ENCODE data around the gene ADGRB3.
"Not testable (repeated sequence)": the region's sequence is repeated elsewhere in the genome, so short reads cannot be mapped to it uniquely, and the experiment has no call there.

Gene ADGRB3

GRCh38 chr6:68776354-68776753 is 141.3 kb downstream of the ADGRB3 start:
- in situ Hi-C loops (cut with MboI; ENCODE audit: low sequenced_read_pairs) = no loop called here

DNA sequence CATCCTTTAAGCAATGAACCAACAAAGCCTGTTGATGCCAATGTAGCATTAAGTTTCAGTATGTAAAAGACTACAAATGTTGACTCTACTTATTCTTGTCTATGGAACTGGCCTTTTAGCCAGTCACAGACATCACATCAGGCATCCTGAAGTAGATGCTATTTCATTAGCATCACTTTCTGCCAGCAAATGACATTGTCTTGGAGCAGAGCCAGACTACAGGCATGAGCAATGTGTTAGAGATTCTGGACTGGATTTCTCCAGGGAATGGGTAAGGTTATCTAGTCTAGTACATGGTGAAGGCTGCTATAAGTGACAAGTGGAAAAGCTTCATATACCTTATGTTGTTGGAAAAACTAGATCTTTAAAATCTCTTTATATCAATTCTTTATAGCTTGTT is 142.9 kb downstream of the ADGRB3 start:
- in situ Hi-C loops (cut with MboI; ENCODE audit: low sequenced_read_pairs) = no loop called here

DNA sequence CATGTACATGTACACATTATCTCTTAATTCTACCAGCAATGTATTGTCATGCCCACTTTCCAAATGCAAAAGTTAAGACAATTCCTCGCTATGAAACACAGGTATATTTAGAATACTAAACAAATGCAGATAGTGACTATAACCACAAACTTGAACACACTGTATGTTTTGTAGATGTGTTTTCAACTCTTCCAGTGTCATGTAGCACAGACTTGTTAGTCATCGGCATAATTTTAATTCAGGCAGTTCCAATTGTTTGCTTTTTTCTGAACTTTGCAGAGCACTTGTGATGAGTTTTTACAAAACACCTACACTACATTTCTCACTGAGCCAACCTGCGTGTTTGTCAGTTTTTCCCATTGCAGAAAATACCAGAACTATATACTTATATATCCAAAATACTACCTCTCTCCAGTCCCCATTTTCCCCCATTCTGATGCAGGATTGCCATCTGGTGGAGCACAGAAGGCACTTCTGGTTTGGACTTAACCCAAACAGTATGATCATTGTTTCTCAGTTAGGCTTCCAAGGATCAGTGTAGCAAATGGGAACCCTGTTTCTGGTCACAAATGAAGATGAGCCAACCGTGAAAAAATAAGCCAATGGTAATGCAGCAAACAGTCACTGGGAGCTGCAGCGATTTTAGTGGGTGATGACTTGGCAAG is 143.4 kb downstream of the ADGRB3 start:
- in situ Hi-C loops (cut with MboI; ENCODE audit: low sequenced_read_pairs) = no loop called here

DNA sequence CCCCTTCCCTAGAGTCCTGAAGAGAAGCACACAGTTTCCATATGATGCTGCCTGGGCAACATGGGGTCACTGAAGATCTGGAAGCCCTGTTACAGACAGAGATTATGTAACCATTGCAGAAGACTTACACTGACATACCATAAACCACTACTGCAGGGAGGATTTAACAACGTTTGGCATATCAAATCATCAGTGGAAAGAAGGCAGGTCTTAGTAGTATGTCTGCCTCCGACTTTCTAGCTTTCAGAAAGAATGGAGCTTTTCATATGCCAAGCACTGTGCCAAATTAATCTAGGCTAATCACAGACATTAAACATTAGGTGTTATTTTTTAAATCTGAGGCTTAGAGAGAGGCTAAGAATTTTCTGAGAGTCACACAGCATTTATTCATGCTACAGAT is 144.3 kb downstream of the ADGRB3 start:
- in situ Hi-C loops (cut with MboI; ENCODE audit: low sequenced_read_pairs) = no loop called here

DNA sequence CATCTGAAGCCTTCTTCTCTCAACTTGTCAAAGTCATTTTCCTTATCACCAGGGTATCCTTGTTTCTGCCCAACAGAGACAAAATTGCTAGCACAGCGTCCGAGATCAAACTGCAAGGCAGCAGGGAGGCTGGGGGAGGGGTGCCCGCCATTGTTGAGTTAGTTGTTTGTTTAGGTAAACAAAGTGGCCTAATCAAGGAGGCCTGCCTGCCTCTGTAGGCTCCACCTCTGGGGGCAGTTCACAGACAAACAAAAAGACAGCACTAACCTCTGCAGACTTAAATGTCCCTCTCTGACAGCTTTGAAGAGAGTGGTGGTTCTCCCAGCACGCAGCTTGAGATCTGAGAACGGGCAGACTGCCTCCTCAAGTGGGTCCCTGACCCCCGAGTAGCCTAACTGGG is 155.0 kb downstream of the ADGRB3 start:
- in situ Hi-C loops (cut with MboI; ENCODE audit: low sequenced_read_pairs) = not testable (repeated sequence)

DNA sequence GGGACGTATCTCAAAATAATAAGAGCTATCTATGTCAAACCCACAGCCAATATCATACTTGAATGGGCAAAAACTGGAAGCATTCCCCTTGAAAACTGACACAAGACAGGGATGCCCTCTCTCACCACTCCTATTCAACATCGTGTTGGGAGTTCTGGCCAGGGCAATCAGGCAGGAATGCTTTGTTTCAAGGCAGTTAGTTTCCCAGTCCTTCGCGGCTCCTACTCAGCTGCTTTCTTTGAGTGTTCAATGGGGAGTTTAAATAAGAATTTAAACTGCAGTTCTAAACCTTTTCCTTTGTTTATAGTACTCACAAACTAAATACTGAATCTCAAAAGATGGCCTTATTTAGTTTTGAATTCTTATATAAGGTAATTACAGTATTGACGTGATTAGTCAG is 179.9 kb downstream of the ADGRB3 start:
- in situ Hi-C loops (cut with MboI; ENCODE audit: low sequenced_read_pairs) = not testable (repeated sequence)

GRCh38 chr6:68826501-68826900 is 191.4 kb downstream of the ADGRB3 start:
- in situ Hi-C loops (cut with MboI; ENCODE audit: low sequenced_read_pairs) = no loop called here

DNA sequence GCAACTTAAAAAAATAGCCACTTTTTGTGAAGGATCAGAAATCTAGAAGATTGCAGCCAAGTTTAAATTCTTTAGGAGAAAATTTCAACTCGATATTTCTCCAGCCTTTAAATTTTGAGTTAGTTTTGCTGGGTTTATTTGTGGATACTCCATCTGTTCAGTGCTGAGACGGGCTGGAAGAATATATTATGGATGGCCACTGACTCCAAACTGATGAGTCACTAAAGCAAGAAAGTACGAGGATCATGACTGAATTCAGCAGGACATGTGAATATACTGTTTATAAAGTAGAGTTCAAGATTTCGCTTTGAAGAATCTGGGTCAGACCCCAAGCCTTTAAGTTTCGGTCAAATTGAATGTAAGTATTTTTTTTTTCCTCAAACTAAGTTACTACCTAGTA is 199.5 kb downstream of the ADGRB3 start:
- in situ Hi-C loops (cut with MboI; ENCODE audit: low sequenced_read_pairs) = no loop called here

DNA sequence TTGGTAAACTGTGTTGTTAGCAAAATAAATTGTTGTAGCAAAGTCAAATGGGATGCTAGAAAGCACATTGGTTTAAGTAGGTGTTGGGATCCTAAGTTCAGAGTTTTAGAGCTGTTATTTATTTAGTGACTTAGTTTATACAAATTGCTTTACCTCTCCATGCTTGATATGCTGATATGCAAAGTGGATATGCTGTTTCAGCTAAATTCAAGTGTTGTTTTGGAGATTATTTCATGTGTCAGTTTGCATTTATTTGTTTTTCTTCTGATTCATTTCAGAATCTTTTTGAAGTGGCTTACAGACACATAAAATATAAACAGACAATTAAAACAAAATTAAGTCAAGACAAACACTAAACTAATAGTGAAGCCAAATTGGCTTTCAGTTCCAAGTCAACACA is 203.5 kb downstream of the ADGRB3 start:
- in situ Hi-C loops (cut with MboI; ENCODE audit: low sequenced_read_pairs) = no loop called here

GRCh38 chr6:68852791-68853190 is 217.7 kb downstream of the ADGRB3 start:
- in situ Hi-C loops (cut with MboI; ENCODE audit: low sequenced_read_pairs) = no loop called here

GRCh38 chr6:68859233-68859632 is 224.2 kb downstream of the ADGRB3 start:
- in situ Hi-C loops (cut with MboI; ENCODE audit: low sequenced_read_pairs) = no loop called here

DNA sequence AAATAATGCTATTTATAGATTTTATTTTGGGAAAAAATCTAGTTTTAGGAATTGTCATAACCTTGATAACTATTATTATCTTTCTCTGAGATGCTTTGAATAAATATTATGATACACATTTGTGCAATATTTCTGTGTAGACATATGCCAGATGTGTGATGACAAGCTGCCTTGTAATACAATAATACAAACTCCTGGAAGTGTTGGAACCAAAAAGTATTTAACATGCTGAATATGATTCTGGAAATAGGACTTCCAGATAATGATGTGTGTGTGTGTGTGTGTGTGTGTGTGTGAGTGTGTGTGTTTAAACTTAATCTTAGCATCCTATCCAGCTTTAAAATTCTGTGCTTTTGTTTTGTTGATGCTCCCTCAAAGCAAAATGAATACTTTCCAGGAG is 233.6 kb downstream of the ADGRB3 start:
- in situ Hi-C loops (cut with MboI; ENCODE audit: low sequenced_read_pairs) = no loop called here

DNA sequence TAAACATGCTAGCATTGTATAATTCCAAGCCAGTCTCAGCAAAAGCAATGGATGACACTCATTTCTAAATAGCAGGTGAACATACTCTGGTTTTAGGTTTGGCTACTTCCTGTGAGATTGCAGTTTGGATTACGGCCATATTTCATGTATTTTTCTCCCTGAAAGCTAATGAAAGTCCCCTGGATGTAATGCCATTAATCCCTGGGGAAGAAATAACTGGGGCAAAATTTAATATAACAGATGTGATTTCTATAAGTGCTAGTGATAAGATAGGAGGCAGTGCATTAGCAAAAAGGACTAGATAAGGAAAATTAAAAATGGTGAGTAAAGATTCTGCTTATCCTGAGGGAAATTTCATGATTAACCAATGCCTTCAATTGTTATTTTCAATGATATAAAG is 238.2 kb downstream of the ADGRB3 start:
- in situ Hi-C loops (cut with MboI; ENCODE audit: low sequenced_read_pairs) = no loop called here

- in situ Hi-C loops (cut with MboI; ENCODE audit: low sequenced_read_pairs) = no loop called here
These were observed 239.7 kb downstream of the ADGRB3 start for GRCh38 chr6:68874747-68875146.

GRCh38 chr6:68875403-68875802 is 240.3 kb downstream of the ADGRB3 start:
- in situ Hi-C loops (cut with MboI; ENCODE audit: low sequenced_read_pairs) = no loop called here

DNA sequence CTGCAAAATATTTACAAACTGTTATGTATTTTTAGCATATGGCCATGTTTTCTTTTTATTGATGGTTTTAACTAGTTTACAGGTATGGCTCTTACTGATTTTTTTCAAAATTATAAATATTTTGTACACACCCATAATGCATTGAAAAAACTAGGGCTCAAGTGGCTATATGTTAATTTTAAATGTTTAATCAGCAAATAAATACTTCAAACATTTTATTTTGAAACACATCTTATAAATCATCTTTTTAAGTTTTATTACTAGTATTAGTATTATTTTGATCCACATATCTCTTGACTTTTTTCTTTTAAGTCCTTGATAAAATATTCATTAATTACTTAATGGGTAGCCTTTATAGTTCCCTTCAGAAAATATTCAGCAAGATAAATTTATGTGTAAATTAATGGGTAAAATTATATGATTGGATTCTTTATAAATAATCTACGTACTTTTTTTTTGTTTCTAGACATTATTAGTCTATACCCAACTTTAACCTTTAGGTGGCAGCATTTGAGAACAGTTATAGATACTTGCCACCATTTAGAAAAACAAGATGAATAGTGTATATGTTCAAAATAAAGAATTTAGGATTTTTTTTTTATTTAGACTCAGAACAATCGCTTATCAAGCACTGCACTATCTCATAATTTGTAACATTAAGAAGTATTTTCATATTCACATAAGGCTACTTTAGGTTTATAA is 241.9 kb downstream of the ADGRB3 start:
- in situ Hi-C loops (cut with MboI; ENCODE audit: low sequenced_read_pairs) = no loop called here

GRCh38 chr6:68880050-68880813 is 245.2 kb downstream of the ADGRB3 start:
- in situ Hi-C loops (cut with MboI; ENCODE audit: low sequenced_read_pairs) = no loop called here

- in situ Hi-C loops (cut with MboI; ENCODE audit: low sequenced_read_pairs) = not testable (repeated sequence)
These were observed 248.2 kb downstream of the ADGRB3 start for GRCh38 chr6:68883325-68883724.

GRCh38 chr6:68891419-68891818 is 256.3 kb downstream of the ADGRB3 start:
- in situ Hi-C loops (cut with MboI; ENCODE audit: low sequenced_read_pairs) = no loop called here

GRCh38 chr6:68892452-68892851 is 257.4 kb downstream of the ADGRB3 start:
- in situ Hi-C loops (cut with MboI; ENCODE audit: low sequenced_read_pairs) = no loop called here

DNA sequence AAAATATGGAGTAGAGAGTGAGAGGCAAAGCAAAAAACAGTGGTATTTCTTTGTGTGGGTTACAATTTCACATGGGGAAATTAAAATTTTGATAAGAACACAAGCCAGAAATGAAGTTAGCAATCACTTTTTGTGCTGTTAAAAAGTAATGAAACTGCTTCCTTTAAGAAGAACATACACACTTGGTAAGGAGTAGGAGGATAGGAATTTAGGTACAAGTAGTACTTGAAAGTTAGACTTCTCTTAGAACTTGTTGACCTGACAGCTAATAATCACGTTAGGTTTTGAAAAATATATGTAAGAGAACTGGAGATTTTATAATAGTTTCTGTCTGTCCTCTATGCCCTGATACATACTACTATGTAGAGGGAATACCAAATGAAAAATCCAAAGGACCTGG is 260.8 kb downstream of the ADGRB3 start:
- in situ Hi-C loops (cut with MboI; ENCODE audit: low sequenced_read_pairs) = no loop called here

DNA sequence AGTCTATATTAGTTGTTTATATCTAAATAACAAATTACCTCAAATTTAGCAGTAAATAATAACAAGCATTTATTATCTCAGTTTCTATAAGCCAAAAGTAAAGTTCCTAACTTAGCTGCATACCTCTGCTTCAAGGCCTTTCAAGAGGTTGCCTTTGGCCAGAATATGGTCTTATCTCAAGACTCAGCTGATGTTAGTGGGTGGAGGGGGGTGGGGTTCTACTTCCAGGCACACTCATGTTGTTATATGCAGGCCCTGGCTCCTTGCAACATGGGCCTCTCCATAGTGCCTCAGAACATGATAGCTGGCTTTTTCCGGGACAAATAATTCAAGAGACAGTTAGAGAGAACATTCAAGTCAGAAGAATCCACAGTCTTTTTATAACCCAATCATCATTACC is 266.0 kb downstream of the ADGRB3 start:
- in situ Hi-C loops (cut with MboI; ENCODE audit: low sequenced_read_pairs) = no loop called here

Data from HL-60/S4 treated with phorbol 12-myristate 13-acetate at 8.2 ng/mL for 4 days and 3 days (cell line).